K562 (cell line): ENCODE measurements around the gene CDK5RAP3. TPM values are rescaled to one million over a fixed set of nuclear protein-coding genes. Genes with fewer than 3 reads are reported as not detected.

Experiments
- CHAMP1 ChIP-seq: fragments of 450-650 bp; IDR thresholded peaks from 2 replicates; pipeline ENCODE4 v1.6.1; 2016; ENCODE audit warnings: mild to moderate bottlenecking
- CXXC5 ChIP-seq: fragments of 250-450 bp; sonication (Bioruptor Pico); IDR thresholded peaks from 2 replicates; pipeline ENCODE4 v1.8.0; 2022; ENCODE audit warnings: inconsistent platforms, mild to moderate bottlenecking, moderate library complexity
- E2F6 ChIP-seq, 2 experiments: IDR thresholded peaks; 2 replicates each; pipeline ENCODE4 v1.6.1; 2011; ENCODE audit warnings: borderline replicate concordance in 1 of 2, control low read depth in 1 of 2, low read depth in 1 of 2, low read length in 1 of 2, mild to moderate bottlenecking in 1 of 2, mixed read lengths in 1 of 2, moderate library complexity in 1 of 2; ENCODE audit not compliant: insufficient read depth in 1 of 2, insufficient read length in 1 of 2, poor library complexity in 1 of 2, severe bottlenecking in 1 of 2; ENCODE audit errors: extremely low read depth in 1 of 2
- ETV6 ChIP-seq, 3 experiments: fragments of 150-350 bp in 1 of 3; sonication (generic) in 1 of 3; formaldehyde crosslinking in 1 of 3; IDR thresholded peaks; 2 replicates each; pipeline versions ENCODE4 v1.6.1 to v1.8.0; 2014 to 2022; ENCODE audit warnings: borderline replicate concordance in 2 of 3, low read depth in 2 of 3, antibody characterized with exemption in 1 of 3, low read length in 1 of 3, mild to moderate bottlenecking in 1 of 3, missing genetic modification reagents in 1 of 3
- FOXM1 ChIP-seq, 2 experiments: fragments of 450-650 bp in 1 of 2; sonication (generic) in 1 of 2; formaldehyde crosslinking in 1 of 2; IDR thresholded peaks; 2 replicates each; pipeline versions ENCODE4 v1.6.1 to v1.9.0; 2017 to 2022; ENCODE audit warnings: low read depth in 2 of 2, mild to moderate bottlenecking in 2 of 2, missing genetic modification reagents in 1 of 2, moderate library complexity in 1 of 2
- HSF4 ChIP-seq: fragments of 250-450 bp; sonication (Bioruptor Pico); IDR thresholded peaks from 2 replicates; pipeline ENCODE4 v2.1.2; 2022; ENCODE audit warnings: mild to moderate bottlenecking, moderate library complexity, borderline replicate concordance
- ID3 ChIP-seq, 2 experiments: fragments of 250-450 bp in 1 of 2; fragments of 450-650 bp in 1 of 2; sonication (Bioruptor Pico) in 1 of 2; IDR thresholded peaks; 2 replicates each; pipeline versions ENCODE4 v1.6.1 to v1.8.0; 2016 to 2021; ENCODE audit warnings: mild to moderate bottlenecking in 2 of 2, moderate library complexity in 2 of 2, missing compliant biosample characterization in 1 of 2, missing genetic modification characterization in 1 of 2
- MAFF ChIP-seq: IDR thresholded peaks from 2 replicates; pipeline ENCODE4 v1.6.1; 2012; ENCODE audit warnings: low read length, improper control_type of control experiment
- MAFG ChIP-seq: fragments of 450-650 bp; conservative IDR thresholded peaks from 2 replicates; pipeline ENCODE4 v1.6.1; 2016; ENCODE audit warnings: missing genetic modification characterization, missing compliant biosample characterization
- MAFK ChIP-seq: IDR thresholded peaks from 2 replicates; pipeline ENCODE4 v1.6.1; 2011; ENCODE audit warnings: low read length, improper control_type of control experiment
- MECOM ChIP-seq: fragments of 250-450 bp; sonication (Bioruptor Pico); IDR thresholded peaks from 2 replicates; pipeline ENCODE4 v1.8.0; 2022; ENCODE audit warnings: inconsistent platforms
- MEF2D ChIP-seq: conservative IDR thresholded peaks from 2 replicates; pipeline ENCODE4 v1.6.1; 2016; ENCODE audit warnings: low read depth, missing genetic modification characterization, missing compliant biosample characterization
- OTX1 ChIP-seq: fragments of 450-650 bp; formaldehyde crosslinking; IDR thresholded peaks from 2 replicates; pipeline ENCODE4 v1.4.0; 2022; ENCODE audit warnings: mild to moderate bottlenecking
- POLR2AphosphoS2 ChIP-seq: IDR thresholded peaks from 2 replicates; pipeline ENCODE4 v1.6.1; 2012; ENCODE audit warnings: low read length, improper control_type of control experiment
- POLR2G ChIP-seq: fragments of 200-400 bp; formaldehyde crosslinking; IDR thresholded peaks from 2 replicates; pipeline ENCODE4 v1.6.1; 2017; ENCODE audit warnings: low read depth, mild to moderate bottlenecking, antibody characterized with exemption, low read length, moderate library complexity
- RBM15 ChIP-seq: fragments of 200-400 bp; formaldehyde crosslinking; IDR thresholded peaks from 2 replicates; pipeline ENCODE4 v1.6.1; 2018; ENCODE audit warnings: mild to moderate bottlenecking, low read length, moderate library complexity; ENCODE audit not compliant: insufficient read depth
- SOX6 ChIP-seq: fragments of 450-650 bp; IDR thresholded peaks from 2 replicates; pipeline ENCODE4 v1.6.1; 2014; ENCODE audit warnings: mild to moderate bottlenecking
- STAG1 ChIP-seq: sonication (generic); formaldehyde crosslinking; IDR thresholded peaks from 2 replicates; pipeline ENCODE4 v1.5.0; 2020; ENCODE audit warnings: missing genetic modification reagents, borderline replicate concordance
- STAT5B ChIP-seq: fragments of 250-450 bp; sonication (Bioruptor Pico); IDR thresholded peaks from 2 replicates; pipeline ENCODE4 v1.8.0; 2021; ENCODE audit warnings: mild to moderate bottlenecking, inconsistent platforms
- ZFP91 ChIP-seq: sonication (generic); formaldehyde crosslinking; IDR thresholded peaks from 2 replicates; pipeline ENCODE4 v1.8.0; 2022; ENCODE audit warnings: mild to moderate bottlenecking, missing genetic modification reagents
- ZKSCAN3 ChIP-seq: fragments of 250-450 bp; sonication (Bioruptor Pico); IDR thresholded peaks from 2 replicates; pipeline ENCODE4 v1.4.0; 2020
- ZNF589 ChIP-seq: fragments of 200-800 bp; sonication (Bioruptor generic); IDR thresholded peaks from 2 replicates; pipeline ENCODE4 v1.6.1; 2016; ENCODE audit warnings: low read depth, missing genetic modification characterization, missing compliant biosample characterization
- ZNF766 ChIP-seq: fragments of 200-800 bp; sonication (Bioruptor generic); conservative IDR thresholded peaks from 2 replicates; pipeline ENCODE4 v1.6.1; 2016; ENCODE audit warnings: missing genetic modification characterization, missing compliant biosample characterization
- polyA plus RNA-seq, 8 experiments: library from polyadenylated mRNA; depleted of rRNA in 4 of 8; stranded (reverse) in 5 of 8; unstranded in 3 of 8; fragments of >200 nt; fragmentation: Nextera tagmentation in 2 of 8; fragmentation: Illumina TruSeq in 1 of 8; extraction: Ambion mirVana in 2 of 8; extraction: Trizol in 1 of 8; gene quantifications; 2 replicates each; pipeline versions ENCODE4 v1.2.1 to v1.2.3, GENCODE V29; 2011 to 2014; ENCODE audit warnings: inconsistent platforms in 1 of 8, missing spikeins in 1 of 8
- total RNA-seq, 7 experiments: library from RNA; depleted of rRNA in 6 of 7; stranded (reverse); fragments of >200 nt in 6 of 7; fragmentation: Illumina TruSeq in 2 of 7; extraction: Trizol in 2 of 7; gene quantifications; 2 replicates each; pipeline versions ENCODE4 v1.2.1 to v1.2.3, GENCODE V29; 2011 to 2021; ENCODE audit warnings: low replicate concordance in 1 of 7

The CDK5RAP3 gene
- total and polyA plus RNA-seq, 9 of the 15 experiments (the other 6 are each of a cell fraction or from before 2014, with no cell fraction given) = 44.2 to 202 (median 91.5) TPM

GRCh38 chr17:47925678-47925988 is 45.3 kb upstream of the CDK5RAP3 start (continued):
- TF ChIP-seq CHAMP1 (no peak), MECOM (CRISPR knock-in tag) (no peak), ZNF766 (CRISPR knock-in tag) (no peak), FOXM1 (IDR thresholded peaks at IDR 0.05; ENCODE audit: low read depth) (no peak), FOXM1 (CRISPR knock-in tag; IDR thresholded peaks at IDR 0.05; ENCODE audit: low read depth) (no peak), CXXC5 (CRISPR knock-in tag) (no peak), RBM15 (no peak), STAT5B (no peak), ETV6 (IDR thresholded peaks at IDR 0.05; ENCODE audit: borderline replicate concordance in 1 of 2, low read depth in 2 of 2, low read length in 1 of 2) (no peak), ETV6 (CRISPR knock-in tag; IDR thresholded peaks at IDR 0.05; ENCODE audit: borderline replicate concordance) (no peak), MAFK (peak; percentile 90), OTX1 (no peak), POLR2G (no peak), MAFG (tag) (peak; percentile 91), E2F6 (IDR thresholded peaks at IDR 0.05; ENCODE audit: borderline replicate concordance in 1 of 2, extremely low read depth in 1 of 2, insufficient read depth in 1 of 2, insufficient read length in 1 of 2, low read depth in 1 of 2, low read length in 1 of 2, poor library complexity in 1 of 2, severe bottlenecking in 1 of 2) (no peak), HSF4 (CRISPR knock-in tag) (no peak), SOX6 (no peak), MEF2D (tag) (no peak), MAFF (peak; percentile 91), STAG1 (CRISPR knock-in tag) (no peak), ZNF589 (CRISPR knock-in tag) (no peak), ZKSCAN3 (no peak), ID3 (CRISPR knock-in tag; IDR thresholded peaks at IDR 0.05) (no peak), ID3 (tag; IDR thresholded peaks at IDR 0.05) (no peak), POLR2AphosphoS2 (no peak), ZFP91 (CRISPR knock-in tag) (no peak)
